Activated CD4-positive, alpha-beta T cell treated with anti-CD3 and anti-CD28 coated beads for 24 hours (primary cell): ENCODE results near the gene TMEM108.

Experiments
- DNase-seq, 2 donors: peaks; one replicate each; pipeline ENCODE4 v3.0.0-alpha.2; 2020; ENCODE audit warnings: low read depth in 2 of 2

Gene TMEM108

DNA sequence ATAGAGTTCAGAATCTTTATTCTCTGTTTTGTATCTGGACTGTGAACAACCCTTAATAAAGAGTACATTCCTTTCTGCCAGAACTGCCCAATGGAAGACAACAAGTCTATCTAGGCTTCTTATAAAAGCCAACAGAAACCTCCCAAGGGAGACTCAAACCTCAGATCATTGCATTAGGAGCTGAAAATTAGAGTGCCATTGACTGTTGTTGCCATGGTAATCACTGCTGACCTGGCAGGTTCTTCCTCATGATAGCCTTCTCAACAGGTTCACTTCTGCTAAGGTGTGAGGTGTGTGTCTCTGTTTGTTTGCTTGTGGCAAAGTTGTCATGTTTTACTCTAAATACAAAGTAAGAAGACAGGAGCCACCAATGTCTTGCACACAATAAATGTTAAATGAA lies 79.2 kb downstream of the TMEM108 start:
- DNase-seq: no peak

DNA sequence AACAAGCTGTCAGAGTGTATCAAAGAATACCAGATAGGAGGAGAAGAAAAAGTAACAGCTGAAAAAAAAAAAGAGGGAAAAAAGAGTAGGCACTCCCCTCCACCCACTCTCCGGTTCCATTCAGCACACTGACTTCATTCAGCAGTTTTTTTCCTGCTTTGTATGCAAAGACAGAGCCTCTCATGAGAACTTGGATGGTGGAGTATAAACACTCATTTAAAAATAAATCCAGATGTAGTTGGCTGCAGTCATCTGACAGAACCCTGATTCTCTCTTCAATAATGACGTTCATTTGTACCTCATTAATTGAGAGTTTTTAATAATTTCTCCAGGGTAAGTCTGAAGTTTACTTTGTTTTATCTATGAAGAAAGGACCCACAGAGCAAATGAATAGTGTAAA lies 81.0 kb downstream of the TMEM108 start:
- DNase-seq: no peak

DNA sequence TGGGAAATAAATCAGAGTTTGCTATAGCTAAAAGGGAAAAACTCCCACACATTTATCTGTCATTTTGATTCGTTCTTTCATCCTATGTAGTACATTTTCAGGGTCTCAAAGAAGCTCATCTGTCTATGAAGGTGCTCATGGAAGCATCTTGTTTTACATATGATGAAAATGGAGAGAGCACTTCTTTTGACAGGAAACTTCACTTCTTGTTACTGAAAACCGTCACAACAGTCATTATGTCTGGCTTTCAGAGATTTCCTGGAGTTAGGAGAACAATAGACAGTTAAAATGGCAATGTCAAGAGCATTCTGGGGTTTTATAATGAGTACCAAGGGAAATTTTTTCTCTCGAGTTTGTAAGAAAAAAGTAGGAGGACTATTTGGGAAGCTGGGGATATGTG lies 83.3 kb downstream of the TMEM108 start:
- no peak for DNase-seq

DNA sequence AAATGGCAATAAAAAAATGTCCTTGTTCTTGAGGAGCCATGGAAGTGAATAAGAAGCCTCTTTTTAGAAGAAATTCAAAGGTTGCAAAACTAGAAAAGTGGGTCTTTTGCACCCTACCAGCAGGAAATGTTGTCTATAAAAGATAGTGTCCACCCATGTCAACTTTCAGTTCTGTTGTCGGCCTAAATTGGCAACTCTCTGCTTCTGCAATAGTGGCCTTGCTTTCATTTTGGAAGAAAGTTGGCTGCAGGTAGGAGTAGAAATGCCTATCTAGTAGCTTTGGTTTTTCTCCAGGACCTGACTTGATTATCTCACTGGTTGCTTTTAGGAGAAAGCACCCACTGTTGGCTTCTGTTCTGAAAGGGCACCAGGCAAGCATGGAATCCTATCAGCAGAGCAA lies 85.4 kb downstream of the TMEM108 start:
- no peak for DNase-seq

DNA sequence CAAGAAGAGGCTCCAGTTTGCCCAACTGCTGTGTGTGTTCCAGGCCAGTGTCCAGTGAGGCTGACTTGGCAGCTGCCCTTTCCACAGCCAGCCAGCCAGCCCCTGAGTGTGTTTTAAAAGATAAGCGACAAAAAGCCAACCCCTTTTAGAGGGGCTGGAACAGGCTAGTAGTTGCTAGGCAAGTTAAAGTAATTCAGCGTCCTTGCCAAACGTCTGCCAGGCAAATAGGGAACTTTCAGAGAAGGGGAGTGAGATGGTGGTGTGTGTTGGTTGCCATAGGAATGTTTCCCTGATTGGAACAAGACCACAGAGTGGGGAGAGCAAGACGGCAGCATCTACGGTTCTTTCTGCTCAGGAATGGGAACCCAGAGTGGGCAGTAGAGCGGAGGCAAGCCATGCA lies 86.3 kb downstream of the TMEM108 start:
- no peak for DNase-seq

DNA sequence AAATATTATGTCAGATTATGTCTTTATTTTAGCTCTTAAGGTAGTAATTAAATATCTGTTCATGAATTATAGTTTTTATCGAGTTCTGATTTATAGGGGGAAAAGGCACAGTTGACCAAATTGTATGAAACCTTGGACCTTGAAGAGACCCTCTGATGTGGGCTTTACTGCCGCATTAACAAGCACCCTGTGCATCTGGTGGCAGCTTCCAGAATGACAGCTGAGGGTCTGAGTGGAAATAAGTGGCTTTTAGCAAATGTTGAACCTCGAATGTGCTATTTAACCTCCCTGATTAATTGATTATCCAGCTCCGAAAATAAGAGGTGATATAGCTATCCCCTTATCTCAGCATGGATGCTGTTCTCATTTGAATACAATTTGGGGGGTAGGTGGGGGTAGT lies 87.0 kb downstream of the TMEM108 start:
- DNase-seq: no peak

DNA sequence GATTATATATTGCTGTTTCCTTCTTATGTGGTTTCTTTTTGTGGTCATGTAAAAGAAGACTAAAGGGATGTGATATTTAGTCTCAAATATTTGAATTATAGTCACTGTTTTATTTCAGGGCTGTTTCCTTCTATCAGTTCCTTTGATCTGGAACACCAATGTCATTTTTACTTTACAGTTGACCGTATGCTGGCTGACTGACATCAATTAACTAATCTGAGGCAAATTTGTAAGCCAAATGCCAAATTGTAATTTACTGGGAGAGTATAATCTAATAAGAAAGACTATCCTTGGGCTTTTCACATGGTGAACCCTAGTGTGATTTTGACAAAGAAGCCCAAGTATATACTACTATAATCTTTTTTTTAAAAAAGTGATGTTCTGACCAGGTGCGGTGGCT lies 87.6 kb downstream of the TMEM108 start:
- DNase-seq: no peak

DNA sequence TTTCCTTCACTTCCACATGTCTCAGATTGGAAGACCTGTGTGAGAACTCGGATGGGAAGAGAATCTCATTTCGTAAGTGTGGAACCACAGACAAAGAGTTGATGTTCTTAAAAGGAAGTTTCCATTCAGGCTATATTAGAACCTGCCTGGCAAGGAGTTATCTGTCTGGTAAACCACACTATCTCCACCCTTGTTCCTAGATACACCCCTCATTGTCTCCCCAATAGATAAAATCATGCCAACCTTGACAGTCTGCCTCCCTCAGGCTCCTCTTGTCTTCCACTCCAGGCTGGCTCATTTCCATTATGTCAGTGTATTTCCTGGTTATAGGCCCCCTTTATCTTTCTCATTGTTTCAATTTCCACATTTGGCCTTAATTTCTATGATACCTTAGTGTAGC lies 89.2 kb downstream of the TMEM108 start:
- DNase-seq: no peak

DNA sequence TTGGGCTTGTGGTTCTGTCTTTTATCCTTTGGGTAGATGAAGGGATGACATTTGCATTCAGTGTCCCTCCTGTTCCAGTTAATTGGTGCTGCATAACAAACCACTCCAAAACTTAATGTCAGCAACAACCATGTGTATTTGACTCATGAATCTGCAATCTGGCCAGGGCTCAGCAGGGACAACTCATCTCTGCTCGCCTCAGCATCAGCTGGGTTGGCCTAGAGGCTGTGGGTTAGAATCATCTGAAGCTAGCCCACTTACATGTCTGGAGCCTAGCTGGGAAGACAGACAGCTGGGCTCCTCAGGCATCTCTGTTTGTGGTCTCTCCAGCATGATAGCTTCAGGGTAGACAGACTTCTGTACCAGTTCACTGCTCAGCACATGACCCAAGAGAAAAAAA lies 92.0 kb downstream of the TMEM108 start:
- no peak for DNase-seq

DNA sequence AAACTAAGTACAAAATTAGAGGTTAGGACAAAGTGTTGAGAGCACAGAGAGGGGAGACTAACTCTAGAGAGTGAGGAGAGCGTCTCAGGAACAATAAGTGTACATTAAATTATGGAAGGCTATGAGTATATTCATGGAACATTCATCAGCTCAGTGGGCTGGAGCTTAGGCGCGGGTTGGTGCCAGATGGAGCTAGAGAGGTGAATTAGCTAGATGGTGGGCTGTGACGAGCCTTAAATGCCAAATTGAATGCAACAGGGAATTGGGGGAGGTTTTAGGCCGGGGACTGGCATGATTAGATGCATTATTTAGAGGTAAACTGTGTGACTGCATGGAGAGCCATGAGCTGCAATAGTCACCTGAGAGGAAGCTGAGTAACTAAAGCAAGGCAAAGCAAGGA lies 97.1 kb downstream of the TMEM108 start:
- no peak for DNase-seq

DNA sequence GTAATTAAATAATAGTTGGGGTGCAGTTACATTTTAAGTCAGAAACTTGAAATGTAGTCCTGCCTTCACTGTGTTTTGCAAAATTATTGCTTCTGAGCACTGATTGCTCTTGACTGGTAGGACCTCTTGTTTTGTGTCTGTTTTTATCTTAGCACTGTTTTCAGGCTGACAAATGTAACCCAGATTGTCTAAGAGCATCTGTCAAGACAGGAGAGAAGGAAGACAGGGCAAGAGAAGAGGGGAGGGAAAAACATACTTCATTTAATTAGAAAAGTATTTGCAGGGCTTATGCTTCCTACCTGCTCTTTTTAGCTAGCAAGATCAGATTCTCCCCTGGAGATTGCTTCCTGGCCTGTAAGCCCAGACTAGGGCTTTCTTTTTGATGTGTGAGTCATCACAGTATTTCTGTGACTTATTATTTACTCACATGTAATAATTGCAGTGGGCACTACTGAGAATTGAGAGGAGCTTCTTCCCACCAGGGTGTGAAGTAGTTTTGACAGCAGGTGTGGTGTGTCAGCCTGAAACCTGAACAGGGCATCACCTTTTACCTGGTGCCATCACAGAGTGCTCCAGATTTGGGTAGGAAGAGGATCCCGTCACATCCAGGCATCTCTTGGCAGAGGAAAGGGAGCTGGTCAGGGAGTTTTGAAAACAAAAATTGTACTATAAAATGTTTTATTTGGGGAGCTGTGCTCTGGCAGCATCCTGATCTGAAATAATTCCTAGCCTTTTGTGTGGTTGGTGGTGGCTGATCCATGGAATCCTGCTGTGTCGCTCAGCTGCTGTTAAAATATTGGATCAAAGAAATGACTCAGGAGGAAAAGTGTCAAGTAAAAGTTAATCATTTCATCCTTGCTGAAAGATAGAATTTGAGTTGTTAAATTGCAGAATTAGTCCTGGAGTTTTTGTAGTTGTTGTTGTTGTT lies 98.2 kb downstream of the TMEM108 start:
- DNase-seq: no peak

DNA sequence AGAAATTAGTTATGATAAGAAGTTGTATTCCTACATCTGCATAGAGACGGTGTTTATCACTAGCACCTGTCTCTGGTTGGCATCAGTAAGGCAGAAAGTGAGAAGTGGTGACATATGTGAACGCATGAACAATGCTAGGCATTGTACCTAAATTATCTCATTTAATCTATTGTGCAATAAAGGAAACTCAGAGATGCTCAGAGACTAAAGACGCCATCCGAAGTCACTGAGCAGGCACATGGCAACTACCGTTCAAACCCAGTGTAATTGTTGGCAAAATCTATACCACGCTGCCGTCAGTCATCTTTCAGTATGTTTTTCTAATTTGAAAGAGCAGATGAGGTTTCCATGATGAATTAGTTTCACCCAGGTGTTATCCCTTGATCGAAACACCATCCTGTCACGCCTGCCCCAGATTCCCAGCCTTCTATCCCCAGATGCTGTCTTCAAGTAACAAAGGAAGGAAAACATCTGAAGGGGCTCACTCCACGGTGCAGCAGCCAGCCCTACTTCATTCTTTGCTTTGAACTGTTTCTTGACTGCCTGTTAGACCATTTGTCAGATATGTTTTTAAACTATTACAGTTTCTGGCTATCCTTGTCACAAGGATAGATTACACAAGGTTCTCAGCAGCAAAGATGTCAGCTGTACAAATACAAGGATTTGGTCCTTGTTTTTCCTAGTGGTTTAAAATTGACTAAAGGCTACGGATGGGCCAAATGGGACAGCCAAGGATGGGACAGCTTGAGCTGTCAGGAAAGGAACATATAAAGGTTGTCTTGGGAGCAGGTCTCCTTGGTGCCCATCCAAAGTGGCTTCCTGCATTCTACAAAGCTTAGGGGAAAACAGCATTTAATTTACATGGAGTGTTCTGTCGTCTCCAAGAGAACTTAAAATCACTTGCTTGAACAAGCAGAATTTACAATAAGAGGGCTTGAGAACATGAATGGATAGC lies 99.1 kb downstream of the TMEM108 start:
- no peak for DNase-seq

DNA sequence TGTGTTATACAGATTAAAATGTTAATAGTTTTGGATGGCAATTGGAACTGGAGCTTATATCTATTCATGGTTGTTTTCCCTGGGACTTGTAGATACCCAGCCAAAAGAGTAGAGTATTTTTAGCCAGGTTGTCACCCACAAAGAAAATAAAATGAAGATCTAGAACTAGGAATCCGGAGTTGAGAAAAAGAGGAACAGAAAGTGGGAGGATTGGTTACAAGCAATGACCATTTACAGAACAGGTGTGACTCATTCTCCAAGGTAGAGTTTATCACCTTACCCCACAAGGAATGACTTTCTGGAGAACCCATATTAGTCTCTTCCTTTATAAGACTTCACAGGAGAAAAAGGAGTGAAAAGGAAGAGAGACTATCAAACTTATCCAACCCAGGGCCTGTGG lies 99.8 kb downstream of the TMEM108 start:
- DNase-seq: no peak

DNA sequence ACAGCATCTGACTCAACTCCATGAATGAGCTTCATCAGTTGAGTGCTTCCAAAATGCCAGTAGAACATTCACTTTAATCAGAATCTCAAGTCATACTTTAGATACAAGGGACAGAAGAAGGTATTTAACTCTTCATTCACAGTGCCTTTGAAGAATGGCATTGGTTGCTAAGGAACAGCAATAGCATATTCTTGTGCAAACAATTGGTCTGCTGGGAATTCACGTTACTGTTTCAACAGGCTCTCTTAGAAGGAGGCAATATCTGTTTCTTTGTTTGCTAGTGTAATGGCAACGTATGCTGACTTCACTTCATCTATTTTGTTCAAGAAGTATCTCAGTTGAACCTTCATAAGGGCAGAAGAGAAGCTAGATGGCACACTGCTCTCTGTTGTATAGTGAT lies 113.9 kb downstream of the TMEM108 start:
- DNase-seq: no peak

DNA sequence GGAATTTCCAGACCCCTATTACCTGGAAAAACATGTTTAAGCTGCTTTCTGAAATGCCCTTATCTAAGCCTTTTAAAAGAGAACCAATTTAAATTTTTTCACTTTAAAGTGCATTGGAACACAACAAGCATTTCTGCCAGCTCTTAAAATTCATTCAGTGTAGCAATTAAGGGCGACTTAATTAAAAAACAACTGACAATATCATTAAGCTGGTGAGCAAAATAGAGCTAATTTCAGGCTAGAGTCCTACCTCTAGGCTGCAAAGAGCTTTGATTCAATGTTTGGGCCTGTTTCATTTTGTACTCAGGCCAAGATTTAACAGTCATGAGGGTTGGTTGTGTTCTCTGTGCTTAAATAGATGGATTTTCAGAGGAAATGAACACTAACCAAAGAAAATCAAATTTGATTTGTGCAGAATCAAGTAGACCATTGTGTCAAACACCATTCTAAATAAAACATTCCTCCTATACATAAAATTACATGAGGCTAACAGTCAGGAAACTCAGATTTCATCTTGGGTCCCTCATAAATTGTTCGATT lies 114.6 kb downstream of the TMEM108 start:
- DNase-seq: no peak

DNA sequence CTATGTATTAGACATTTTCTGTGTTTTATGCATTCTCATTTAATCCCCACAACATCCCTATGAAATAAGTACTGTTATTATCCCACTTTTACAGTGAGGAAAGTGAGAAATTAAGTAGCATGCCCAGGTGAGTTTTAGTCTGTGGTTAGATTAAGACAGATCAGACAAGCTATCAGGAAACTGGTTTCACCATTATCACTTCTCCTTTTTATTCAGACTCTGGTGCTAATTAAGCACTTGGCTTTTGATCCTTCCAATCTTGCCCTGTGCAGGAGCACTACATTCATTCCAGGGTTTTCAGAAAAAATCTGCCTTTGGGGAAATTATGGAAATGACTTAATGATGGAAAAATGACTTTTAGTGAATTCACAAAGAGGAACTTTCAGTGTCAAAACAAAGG lies 115.2 kb downstream of the TMEM108 start:
- no peak for DNase-seq

DNA sequence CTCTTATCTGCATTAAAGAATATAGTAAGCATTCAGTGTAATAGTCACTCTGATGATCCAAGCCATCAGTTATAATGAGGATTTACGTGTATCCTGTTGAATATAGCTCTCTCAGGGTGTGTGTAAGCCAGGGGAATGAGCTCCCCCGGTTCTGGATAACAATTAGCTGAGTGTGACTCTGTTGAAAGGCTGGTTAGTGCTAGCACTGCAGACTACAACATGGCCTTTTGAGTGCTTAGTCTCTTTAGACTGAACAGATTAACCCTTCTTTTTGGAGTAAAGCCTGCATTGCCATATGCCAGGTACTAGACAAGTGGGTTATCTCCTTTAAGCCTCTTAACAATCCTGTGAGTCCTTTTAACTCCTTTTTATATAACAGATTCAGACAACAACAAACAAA lies 119.5 kb downstream of the TMEM108 start:
- no peak for DNase-seq

DNA sequence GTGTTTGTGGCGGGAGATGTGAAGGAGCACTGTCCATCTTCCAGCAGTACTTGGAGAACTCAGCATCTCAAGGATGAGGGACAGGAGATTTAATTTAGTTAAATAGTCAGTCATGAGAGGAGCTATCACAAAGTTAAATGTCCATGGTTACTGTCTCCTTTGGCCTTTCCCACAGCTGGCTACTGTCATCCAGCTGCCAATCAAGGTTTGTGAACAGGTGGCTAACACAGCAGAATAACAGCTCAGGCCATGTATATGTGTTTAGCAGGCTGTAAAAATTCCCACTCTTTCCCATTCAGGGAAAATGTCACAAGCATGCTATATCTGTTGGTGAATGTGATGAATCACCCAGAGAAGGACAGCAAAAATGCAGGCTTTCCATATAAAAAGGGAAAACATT lies 120.5 kb downstream of the TMEM108 start:
- no peak for DNase-seq

DNA sequence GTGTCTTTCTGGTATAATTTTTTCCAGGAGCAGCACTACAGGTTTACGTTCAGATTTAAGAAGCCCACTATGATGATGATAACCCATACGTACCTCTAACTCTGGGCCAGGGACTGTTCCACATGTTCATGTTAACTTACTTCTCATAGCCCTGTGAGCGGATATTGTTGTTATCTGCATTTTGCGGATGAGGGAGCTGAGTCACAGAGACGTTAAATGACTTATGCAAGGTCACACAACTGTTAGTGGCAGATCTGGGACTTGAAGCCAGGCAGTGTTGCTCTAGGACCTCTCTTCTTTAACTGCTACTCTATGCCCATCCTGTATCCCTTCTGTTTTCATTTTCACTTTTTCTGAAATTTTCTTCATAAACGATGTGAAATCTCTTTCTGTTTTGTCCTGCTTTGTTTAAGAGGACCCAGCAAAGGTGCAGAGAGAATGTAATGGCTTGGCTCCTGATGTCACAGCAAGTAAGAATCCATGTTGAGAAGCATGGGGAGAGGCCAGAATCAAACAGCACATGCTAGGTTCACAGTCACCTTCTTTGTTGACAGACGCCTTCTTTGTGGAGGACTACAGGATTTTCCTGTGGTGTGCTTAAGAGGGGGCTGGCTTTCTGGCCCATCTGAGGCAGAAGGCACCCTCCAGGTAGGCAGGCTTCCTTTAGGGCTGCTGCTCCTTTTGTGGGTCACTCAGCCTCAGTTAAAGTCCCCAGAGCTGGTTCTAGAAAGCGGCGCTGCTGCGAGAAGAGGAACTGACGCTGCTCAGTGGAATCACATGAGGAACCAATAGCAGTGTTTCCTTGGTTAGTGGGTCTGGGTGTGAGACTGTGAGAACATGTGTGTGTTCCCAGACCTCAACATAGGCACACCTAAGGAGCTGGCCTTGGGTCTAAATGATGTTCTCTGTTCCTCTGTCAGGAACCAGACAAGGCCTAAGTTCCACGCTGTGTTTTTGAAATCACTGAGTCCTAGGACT lies 121.6 kb downstream of the TMEM108 start:
- DNase-seq: no peak

DNA sequence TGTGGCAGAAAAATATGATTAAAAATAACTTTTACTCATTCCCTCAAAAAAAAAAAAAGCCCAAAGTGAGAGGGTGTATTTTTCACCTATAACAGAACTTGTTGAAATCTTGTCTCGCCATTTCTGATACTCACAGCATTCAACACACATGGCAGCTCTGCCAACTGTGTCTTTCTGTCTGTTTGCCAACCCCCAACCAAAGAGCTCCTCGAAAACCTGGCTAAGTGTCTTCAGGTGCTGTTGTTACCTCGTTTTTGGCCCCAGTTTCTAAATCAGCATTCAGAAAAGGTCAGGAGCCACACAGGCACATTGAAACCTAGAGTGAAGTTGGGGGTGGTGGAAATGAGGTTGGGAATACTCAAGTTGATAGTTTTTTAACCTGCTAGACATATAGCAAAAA lies 123.5 kb downstream of the TMEM108 start:
- DNase-seq: no peak

DNA sequence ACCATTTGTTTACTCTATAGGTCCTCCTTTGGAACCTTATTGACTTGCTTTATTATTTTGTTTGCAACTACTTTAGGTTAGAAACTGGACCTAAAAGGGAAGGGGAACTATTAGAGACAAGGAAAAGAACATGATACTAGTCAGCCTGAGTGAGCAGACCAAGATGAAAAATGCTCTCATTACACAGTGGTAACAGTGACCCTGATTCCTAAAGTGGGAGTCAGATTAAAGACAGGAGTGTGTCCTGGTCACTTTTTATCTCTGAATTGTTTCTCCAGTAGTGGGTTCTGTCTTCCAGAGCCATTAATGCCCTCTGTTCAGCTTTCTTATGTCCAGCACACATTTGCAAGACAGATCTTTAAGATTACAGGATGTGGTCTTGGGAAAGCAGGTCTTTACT lies 124.1 kb downstream of the TMEM108 start:
- no peak for DNase-seq
